ENCODE measurements around the gene TRIM28. TPM values are rescaled to one million over a fixed set of nuclear protein-coding genes. Genes with fewer than 3 reads are reported as not detected.

Gene TRIM28
- total RNA-seq, 2 donors from 2014 or later: 205 to 412 TPM

DNA sequence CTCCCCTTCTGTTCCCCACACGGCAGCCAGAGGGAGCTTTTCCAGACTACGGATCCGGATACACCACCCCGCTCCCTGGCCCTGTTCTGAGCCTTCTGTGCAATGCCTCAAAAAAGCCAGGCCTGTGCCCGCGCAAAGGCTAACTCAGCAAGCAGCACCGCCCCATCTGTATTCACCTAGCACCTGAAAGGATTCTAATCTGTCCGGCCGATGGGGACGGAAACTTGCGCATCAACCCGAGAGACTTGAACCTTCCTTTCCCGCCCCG is 24.8 kb upstream of the TRIM28 start:
- TF ChIP-seq, protein P1, sequence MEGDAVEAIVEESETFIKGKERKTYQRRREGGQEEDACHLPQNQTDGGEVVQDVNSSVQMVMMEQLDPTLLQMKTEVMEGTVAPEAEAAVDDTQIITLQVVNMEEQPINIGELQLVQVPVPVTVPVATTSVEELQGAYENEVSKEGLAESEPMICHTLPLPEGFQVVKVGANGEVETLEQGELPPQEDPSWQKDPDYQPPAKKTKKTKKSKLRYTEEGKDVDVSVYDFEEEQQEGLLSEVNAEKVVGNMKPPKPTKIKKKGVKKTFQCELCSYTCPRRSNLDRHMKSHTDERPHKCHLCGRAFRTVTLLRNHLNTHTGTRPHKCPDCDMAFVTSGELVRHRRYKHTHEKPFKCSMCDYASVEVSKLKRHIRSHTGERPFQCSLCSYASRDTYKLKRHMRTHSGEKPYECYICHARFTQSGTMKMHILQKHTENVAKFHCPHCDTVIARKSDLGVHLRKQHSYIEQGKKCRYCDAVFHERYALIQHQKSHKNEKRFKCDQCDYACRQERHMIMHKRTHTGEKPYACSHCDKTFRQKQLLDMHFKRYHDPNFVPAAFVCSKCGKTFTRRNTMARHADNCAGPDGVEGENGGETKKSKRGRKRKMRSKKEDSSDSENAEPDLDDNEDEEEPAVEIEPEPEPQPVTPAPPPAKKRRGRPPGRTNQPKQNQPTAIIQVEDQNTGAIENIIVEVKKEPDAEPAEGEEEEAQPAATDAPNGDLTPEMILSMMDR (IDR thresholded peaks at IDR 0.05): peak; percentile 32
- H3K4me1 ChIP-seq: peaks cover 5% of the 10 kb centered on the region

DNA sequence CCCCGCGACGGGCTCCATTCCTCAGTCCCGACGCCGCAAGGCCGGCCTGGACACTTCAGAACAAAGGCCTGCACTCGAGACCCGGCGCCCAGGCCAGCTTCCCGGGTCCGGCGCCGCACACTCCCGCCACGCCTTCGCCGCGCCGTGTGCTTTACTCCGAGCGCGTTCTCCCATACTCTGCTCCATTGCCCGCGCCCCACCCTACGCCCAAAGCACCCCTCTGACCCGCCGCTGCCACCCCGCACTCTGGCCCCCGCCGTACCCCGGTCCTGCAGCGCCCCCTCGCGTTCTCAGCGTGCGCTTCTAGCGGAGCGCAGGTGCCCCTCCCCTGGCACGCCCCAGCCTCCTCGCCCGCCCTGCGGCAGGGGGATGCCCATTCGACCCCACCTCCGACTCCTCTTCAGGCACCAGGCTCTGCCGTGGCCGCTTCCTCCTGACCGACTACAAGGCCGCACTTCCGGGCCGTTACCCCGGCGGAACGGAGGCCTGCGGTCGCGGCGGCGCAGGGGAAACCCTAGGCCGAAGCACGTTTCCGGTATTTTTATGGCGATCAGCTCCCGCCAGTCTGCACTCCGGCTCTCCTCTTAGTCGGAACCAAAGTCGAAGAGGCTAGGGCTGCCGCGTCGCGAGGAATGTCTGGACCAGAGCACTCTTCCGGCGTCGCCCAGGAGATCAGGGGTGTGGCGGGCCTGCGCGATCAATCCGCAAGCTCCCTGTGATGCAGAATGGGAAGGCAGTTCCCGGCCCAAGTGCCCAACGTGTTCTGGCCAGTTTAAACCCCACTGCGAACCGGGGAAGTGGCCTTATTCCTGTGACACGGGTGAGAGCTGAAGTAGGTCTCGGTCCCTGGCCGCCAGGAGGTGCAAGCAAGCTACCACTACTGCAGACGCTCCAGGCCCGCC is 24.3 kb upstream of the TRIM28 start, which contains the start of gene ZBTB45:
ZBTB45 (minus strand) TSS at position 456 of the 902 bp plus-strand sequence. CDS start 2,137 bp downstream, outside the sequence.
- peaks cover 6% of the 10 kb centered on the region for H3K36me3 ChIP-seq
- no peaks in the 10 kb centered on the region for H3K27me3 ChIP-seq
- H3K4me3 ChIP-seq: peak within 1 kb of the TSS; percentile 74
- peak; percentile 93 for DNase-seq
- peak within 1 kb of the TSS; percentile 97 for H3K9ac ChIP-seq (ENCODE audit: low read depth in 2 of 2, low read length in 2 of 2)
- intact Hi-C loops (cut with DNase I): loop anchor here (2.0 kb wide), 1 partner anchor 23 kb away; no protein-coding TSS in a partner anchor
- peak within 1 kb of the TSS; percentile 96 for H3K27ac ChIP-seq
- TF ChIP-seq, protein P1 (IDR thresholded peaks at IDR 0.05): peak; percentile 46
- peaks cover 5% of the 10 kb centered on the region for H3K4me1 ChIP-seq
- H3K9me3 ChIP-seq: no peaks in the 10 kb centered on the region

More for the DNA sequence above, 24.8 kb upstream of the TRIM28 start:
- Histone ChIP-seq H3K27ac (peak overlapping the region; percentile 96), H3K27me3 (no peaks in the 10 kb centered on the region), H3K4me3 (peak overlapping the region; percentile 74), H3K9me3 (no peaks in the 10 kb centered on the region), H3K36me3 (peaks cover 6% of the 10 kb centered on the region), H3K9ac (ENCODE audit: low read depth in 2 of 2, low read length in 2 of 2) (peak overlapping the region; percentile 97)
- DNase-seq: peak; percentile 69
- intact Hi-C loops (cut with DNase I): no loop called here

DNA sequence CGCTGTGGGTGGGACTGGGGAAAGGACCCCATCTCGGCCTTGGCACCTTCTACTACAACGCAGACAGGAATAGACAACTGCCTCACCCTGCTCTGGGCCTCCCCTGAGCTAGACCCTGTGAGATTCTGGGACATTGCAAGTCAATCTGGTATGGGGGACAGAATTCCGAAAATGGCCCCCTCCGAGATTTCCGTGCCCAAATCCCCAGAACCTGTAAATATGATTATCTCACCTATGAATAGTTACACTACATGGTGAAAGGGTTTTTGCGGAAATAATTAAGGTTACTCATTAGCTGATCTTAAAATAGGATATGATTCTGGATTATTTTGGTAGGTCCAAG is 23.6 kb upstream of the TRIM28 start:
- Histone ChIP-seq H3K9ac (ENCODE audit: low read depth in 2 of 2, low read length in 2 of 2) (peak overlapping the region; percentile 97), H3K27ac (peak overlapping the region; percentile 96), H3K36me3 (peaks cover 6% of the 10 kb centered on the region), H3K4me3 (peak overlapping the region; percentile 74), H3K4me1 (peaks cover 5% of the 10 kb centered on the region), H3K9me3 (no peaks in the 10 kb centered on the region), H3K27me3 (no peaks in the 10 kb centered on the region)
- intact Hi-C loops (cut with DNase I): loop anchor here (2.0 kb wide), 1 partner anchor 23 kb away; no protein-coding TSS in a partner anchor
- TF ChIP-seq, protein P1 (IDR thresholded peaks at IDR 0.05): no peak
- DNase-seq: no peak

DNA sequence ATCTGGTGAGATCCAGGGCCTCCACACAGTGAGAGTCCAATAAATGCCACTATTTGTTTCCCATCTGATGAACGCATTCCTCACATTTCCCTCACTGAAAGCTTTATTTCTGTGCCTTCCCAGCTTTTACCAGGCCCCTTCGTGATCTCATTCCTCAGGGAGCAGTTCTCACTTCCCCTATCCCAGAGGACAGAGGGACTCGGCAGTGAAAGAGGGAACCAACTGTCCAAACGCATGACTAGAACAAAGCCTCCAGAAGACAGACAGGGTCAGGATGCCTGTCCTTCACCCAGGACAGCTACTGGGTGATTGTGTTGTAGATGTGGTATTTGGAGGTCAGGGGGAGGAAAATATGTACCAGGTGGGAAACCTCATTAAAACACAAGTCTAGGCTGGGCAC is 22.2 kb upstream of the TRIM28 start:
- Histone ChIP-seq H3K4me1 (peaks cover 5% of the 10 kb centered on the region), H3K36me3 (peaks cover 6% of the 10 kb centered on the region), H3K27me3 (no peaks in the 10 kb centered on the region), H3K27ac (peak overlapping the region; percentile 33), H3K4me3 (no peak overlapping the region), H3K9me3 (no peaks in the 10 kb centered on the region), H3K9ac (ENCODE audit: low read depth in 2 of 2, low read length in 2 of 2) (no peak overlapping the region)
- DNase-seq: no peak
- TF ChIP-seq, protein P1 (IDR thresholded peaks at IDR 0.05): no peak
- intact Hi-C loops (cut with DNase I): loop anchor here (2.0 kb wide), 1 partner anchor 21 kb away; no protein-coding TSS in a partner anchor

DNA sequence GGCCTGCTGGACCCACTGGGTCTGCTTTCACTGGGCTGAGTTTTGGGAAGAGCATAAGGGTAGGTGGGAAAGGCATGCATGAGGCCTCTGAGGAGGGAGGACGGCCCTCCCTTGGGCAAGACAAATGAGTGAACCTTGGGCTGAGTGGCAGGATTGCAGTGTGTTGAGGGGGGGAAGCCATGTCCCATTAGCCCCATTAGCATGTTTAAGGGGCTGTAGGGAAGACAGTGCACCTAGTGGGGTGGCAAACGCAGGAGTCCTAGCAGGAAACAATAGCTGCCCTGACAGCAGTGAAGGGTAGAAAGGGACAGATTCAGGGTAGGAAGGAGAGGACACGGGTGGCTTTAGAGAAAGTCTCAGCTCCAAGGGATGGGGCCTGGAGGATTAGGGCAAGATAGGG is 21.2 kb upstream of the TRIM28 start:
- no peak for DNase-seq
- Histone ChIP-seq H3K4me1 (peaks cover under 1% of the 10 kb centered on the region), H3K27ac (no peak overlapping the region), H3K36me3 (no peaks in the 10 kb centered on the region), H3K9me3 (no peaks in the 10 kb centered on the region), H3K27me3 (no peaks in the 10 kb centered on the region), H3K9ac (ENCODE audit: low read depth in 2 of 2, low read length in 2 of 2) (no peak overlapping the region), H3K4me3 (no peak overlapping the region)
- intact Hi-C loops (cut with DNase I): no loop called here
- TF ChIP-seq, protein P1 (IDR thresholded peaks at IDR 0.05): no peak

All from colonic mucosa (tissue), 4 donors.